OCI-M2 (cell line): ENCODE data around the gene SPTSSB.

Source experiments
- DNase-seq: peaks from one replicate; lab custom pipeline; 2025; ENCODE audit not compliant: unreplicated experiment; lab: John Stamatoyannopoulos, UW

SPTSSB gene, protein sequence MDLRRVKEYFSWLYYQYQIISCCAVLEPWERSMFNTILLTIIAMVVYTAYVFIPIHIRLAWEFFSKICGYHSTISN

GRCh38 chr3:161371441-161372320, at the start of gene SPTSSB:
Gene SPTSSB (minus strand): TSS chr3:161371517. CDS start chr3:161346323, 25,194 bp downstream.
- no peak for DNase-seq

DNA sequence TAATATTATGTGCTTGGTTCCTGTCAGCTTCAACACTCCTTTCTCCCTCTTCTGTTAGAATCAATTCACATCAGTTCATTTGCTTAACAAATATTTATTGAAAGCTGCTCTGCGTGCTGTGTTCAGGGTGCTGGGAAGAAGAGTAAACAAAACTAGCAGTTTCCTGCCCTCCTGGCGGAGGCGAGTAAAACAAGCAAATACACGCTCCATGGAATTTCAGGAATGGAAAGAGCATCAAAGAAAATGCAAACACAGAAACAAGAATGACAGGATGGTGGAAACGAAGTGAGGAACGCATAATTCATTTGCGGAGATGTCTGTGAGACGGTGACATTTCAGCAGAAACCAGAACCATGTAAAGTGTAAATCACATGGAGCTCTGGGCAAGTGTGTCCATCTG, 49.4 kb upstream of the SPTSSB start:
- DNase-seq: no peak

DNA sequence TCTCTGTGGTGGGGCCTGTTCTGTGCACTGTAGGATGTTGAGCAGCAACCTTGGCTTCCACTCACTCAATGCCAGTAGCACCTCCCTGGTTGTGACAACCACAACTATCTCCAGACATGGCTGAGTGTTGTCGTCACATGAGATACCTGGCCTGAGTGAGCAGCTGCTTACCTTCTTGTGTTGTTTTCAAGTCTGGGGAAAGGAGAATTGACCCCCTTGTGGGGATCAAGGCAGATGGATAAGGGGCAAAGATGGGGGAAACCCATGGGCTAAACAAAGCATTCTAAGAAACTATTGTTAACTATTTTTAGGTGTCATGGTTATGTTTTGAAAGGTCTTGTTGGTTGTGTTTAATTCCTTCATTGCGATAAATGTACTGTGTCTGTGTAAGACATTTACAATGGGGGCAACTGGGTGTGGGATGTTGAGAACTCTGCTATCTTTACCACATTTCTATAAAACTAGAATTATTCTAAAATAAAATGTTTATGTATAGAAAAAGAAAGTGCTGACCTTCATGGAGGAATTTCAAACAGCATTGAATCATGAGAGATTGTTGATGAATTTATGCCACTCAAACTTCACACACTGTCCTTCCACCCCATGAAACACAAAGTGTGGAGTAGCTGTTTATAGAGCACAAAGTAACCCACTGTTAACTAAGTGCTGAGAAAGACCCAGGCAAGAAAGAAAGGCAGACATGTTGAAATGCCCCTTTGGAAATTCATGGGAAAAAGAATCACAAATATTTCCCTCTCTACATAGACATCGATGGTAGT, 48.4 kb upstream of the SPTSSB start:
- DNase-seq: no peak

- no peak for DNase-seq
Observed at GRCh38 chr3:161415506-161416231, 44.4 kb upstream of the SPTSSB start.

GRCh38 chr3:161414907-161415306, 43.6 kb upstream of the SPTSSB start:
- DNase-seq: no peak

GRCh38 chr3:161413855-161414210, 42.5 kb upstream of the SPTSSB start:
- DNase-seq: no peak

- no peak for DNase-seq
Observed at GRCh38 chr3:161413127-161413854, 42.0 kb upstream of the SPTSSB start.

DNA sequence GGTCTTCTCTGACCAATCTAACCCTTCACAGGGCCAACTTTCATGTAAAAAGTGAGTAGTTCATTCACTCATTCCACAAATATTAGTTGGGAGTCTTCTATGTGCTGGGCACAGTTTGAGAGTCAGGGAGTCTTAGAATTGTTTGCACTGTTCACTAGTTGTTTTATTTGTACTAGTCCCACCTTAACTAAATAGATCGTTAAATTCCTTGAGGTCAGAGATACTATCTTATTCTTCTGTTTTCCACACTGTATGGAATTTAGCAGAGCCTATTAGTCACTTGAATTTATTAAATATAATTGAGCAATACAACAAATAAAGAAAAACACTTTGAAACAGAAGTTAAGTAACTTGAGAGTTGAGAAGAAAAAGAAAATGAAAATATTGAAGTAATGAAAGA, 40.8 kb upstream of the SPTSSB start:
- DNase-seq: no peak

DNA sequence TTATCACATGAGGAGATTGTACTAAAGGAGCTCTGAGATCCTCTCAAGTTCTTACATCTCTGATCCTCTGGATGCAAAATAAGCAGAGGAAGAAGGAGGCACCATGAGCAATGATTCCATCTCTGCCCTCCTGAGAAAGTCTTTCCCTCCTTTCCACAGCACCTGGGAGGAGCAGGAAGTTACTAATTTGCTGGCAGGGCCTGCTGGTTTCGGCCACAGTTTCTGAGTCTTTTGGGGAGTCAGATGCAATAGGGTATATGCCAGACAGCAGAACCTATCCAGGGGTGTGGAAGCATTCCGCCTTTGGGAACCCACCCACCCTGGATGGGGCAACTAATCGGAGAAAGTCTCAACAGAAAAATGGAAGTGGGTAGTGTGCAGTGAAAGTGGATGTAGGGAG, 38.5 kb upstream of the SPTSSB start:
- no peak for DNase-seq

- peak; percentile 29 for DNase-seq
Observed at GRCh38 chr3:161409069-161409468, 37.8 kb upstream of the SPTSSB start.

- DNase-seq: no peak
Observed at GRCh38 chr3:161406594-161407555, 35.6 kb upstream of the SPTSSB start.

DNA sequence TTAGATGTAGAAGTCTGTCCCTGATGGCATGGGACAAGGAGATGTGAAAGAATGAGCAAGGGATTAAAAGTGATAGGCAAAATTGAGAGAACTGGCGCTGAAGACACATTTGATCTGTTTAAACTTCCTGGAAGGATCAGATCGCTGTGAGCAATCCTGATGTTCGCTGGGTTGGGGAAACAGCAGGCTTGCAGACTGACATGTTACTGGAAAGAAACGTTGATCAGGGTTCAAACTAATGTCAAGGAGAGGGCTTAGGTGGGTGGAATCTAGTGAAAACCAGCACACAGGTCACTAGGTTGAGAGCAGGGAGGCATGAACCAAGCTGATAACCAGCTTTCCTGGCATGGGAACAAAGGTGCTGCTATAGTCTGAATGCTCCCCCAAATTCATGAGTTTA, 34.5 kb upstream of the SPTSSB start:
- DNase-seq: no peak

DNA sequence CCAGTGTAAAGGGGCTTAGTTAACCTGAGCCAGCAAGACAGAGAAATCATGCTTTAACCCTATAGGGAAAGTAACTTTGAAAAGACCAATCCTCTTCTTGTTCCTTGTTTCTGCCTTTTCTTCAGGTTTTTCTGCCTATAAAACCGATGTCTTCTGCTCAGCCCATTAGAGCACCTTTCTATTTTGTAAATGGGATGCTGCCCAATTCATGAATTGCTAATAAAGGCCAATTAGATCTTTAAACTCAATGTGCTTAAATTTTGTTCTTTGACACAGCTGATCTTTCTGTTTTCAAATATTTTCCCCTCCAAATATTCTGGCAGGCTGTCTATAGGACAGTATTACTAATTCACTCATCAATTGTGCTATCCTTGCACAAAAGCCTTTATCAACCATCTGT, 33.8 kb upstream of the SPTSSB start:
- DNase-seq: no peak

DNA sequence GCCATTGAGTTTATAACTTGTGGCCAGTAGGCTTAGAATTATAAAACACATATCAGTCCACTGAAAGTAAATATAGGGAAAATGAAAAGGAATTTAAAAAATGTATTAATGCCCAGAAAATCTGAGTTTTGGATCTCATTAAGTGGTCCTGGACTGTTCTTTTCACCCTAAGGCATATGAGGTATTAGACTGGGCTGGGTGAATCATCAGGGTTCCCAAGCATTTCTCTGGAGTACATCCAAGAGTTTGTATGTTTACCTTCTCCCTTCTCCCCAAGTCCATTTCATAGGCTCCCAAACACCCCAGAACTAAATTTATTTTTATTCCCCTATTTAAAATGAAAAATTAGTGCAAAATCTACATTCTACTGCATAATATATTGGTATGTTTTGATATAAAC, 31.9 kb upstream of the SPTSSB start:
- DNase-seq: no peak

DNA sequence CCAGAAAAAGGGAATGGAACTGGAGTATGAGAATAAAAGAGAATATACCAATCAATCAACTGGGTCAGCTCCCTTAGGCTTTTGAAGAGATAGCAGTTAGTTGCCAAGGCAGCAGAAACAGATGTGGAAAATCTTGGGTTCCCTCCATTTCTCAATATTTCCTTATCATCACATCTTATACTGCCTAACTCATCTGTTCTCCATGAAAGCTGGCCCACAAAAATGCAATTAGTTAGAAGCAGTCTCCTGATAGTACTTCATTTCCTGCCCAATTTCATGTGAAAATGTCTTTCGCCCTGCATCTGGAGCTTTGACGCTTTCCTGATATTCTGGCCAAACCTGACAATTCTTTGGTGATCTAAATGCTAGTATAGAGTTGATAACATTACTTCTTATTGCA, 30.1 kb upstream of the SPTSSB start:
- DNase-seq: no peak

DNA sequence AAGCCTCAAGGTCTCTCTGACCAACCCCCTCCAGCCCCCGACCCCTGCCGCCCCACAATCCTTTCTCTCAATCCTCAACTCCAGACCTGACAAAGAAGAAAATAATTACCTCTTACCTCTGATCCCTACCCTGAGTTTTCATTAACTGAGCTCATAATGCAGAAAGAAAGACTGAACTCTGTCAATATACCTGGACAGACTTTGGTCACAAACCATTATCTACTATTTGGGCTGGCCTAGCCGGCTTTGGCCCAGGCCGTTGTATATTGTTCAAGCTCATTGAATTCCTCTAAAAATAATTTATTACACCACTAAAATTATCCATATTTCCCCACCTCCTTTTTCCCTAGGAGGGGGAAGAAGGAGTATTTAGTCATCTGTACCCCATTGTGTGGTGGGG, 29.3 kb upstream of the SPTSSB start:
- no peak for DNase-seq

DNA sequence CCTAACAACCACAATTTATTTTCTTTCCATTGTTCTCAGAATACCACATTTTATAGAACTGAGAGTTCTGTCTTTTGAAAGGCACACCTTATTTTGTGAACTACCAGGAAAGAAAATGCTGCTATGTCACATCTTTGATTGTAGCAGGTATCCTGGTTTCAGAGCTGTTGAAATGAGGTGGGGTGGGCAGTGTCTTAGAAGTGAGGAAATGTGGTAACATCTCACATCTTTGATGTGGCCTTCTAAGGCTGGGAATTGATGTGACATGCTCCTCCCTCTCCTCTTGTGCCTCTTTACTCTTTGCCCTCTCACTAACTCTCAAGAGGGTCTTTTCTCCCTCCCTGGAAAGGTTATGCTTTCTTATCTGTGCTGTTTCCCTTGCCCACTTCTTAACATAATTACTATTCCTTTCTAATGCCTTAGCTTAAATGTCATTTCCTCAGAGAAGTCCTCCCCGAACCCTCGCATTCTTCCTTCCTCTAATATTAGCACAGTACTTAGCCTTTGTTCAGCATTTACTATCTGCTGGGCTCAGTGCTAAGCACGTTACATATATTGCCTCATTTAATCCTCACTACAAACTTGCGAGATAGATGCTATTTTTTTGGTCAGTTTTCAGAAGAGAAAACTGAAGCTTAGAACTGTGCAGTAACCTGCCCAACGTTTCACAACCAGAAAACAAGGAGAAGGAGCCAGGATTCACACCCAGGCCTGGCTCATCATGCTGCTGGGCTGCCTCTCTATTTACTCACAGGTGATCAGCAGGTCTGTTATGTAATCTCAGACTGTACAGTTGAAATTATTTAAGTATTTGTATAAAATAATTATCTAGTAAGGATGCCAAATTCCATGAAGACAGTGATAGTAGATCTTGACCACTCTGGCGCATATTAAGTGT, 24.0 kb upstream of the SPTSSB start:
- no peak for DNase-seq

GRCh38 chr3:161393803-161394202, 22.5 kb upstream of the SPTSSB start:
- DNase-seq: no peak

DNA sequence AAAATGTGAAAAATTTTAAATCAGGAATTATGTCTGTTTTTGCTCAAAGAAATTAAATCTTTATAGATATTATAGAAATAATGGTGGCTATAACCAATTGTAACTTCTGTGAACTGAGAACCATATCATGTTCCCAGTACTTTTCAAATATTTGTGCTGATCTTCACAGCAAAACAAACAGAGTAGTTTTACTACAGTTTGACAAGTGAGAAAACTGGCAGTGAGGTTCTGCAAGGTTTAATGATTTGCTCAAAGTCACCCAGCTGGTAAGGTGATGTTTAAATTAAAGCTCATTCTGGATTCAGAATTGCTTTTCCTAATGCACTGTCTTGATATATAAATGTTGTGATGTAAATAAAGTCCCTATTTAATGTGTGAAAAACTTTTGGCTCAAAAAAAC, 22.0 kb upstream of the SPTSSB start:
- no peak for DNase-seq
